ENCODE results near the gene ARAP2.

DNA sequence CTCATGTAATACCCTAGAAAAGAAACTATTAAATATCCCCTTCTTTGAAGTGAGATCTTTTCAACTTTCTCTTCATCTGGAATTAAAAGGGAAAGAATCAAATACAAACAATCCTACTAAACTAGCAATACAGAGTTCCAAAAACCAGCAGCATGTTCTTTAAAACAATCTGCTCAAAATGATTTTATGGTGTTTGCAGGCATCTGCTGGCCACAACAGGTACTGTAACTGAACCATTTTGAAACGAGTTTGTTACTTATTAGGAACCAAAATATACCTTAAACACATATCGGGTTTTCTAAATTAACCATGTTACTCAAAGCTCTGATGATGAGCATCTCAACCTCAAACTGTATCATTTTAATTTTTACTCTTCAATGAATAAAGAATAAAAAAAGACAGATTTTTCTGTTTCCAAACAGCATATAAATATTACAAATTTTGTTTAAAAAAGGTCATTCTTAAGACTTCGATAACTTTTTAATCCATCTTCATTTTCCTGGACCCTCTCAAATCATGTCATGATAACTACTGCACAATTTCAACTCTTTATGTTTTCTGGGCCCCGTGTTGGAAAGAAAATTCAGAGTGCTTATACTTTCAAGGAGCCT lies 56.5 kb downstream of the ARAP2 start:
- TF ChIP-seq, protein P1, sequence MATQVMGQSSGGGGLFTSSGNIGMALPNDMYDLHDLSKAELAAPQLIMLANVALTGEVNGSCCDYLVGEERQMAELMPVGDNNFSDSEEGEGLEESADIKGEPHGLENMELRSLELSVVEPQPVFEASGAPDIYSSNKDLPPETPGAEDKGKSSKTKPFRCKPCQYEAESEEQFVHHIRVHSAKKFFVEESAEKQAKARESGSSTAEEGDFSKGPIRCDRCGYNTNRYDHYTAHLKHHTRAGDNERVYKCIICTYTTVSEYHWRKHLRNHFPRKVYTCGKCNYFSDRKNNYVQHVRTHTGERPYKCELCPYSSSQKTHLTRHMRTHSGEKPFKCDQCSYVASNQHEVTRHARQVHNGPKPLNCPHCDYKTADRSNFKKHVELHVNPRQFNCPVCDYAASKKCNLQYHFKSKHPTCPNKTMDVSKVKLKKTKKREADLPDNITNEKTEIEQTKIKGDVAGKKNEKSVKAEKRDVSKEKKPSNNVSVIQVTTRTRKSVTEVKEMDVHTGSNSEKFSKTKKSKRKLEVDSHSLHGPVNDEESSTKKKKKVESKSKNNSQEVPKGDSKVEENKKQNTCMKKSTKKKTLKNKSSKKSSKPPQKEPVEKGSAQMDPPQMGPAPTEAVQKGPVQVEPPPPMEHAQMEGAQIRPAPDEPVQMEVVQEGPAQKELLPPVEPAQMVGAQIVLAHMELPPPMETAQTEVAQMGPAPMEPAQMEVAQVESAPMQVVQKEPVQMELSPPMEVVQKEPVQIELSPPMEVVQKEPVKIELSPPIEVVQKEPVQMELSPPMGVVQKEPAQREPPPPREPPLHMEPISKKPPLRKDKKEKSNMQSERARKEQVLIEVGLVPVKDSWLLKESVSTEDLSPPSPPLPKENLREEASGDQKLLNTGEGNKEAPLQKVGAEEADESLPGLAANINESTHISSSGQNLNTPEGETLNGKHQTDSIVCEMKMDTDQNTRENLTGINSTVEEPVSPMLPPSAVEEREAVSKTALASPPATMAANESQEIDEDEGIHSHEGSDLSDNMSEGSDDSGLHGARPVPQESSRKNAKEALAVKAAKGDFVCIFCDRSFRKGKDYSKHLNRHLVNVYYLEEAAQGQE (IDR thresholded peaks at IDR 0.05; ENCODE audit: insufficient read depth in 1 of 2, low read depth in 2 of 2, low read length in 2 of 2): no peak
- no peak for TF ChIP-seq SIN3A (IDR thresholded peaks at IDR 0.05; ENCODE audit: borderline replicate concordance, insufficient read depth, low read length)
- no peak for TF ChIP-seq POLR2AphosphoS5 (IDR thresholded peaks at IDR 0.05; ENCODE audit: low read depth, low read length)

Data from PFSK-1 (cell line).